Mesendoderm (in vitro differentiated cells): ENCODE data around the gene RFC4.
A peak's percentile ranks its signal among the peaks of the same experiment; 100 is the strongest.

Experiments used
- DNase-seq: peaks from one replicate; pipeline ENCODE4 v3.0.0; 2013
- H2AK5ac ChIP-seq: 2 replicates; pipeline ENCODE4 v1.6.1; 2013; ENCODE audit warnings: low read length, inconsistent platforms
- H2BK120ac ChIP-seq: 2 replicates; pipeline ENCODE4 v1.6.1; 2013; ENCODE audit warnings: low read depth, mild to moderate bottlenecking, low read length, moderate library complexity, mixed read lengths
- H2BK15ac ChIP-seq: replicated peaks from 2 replicates; pipeline ENCODE4 v1.6.1; 2013; ENCODE audit warnings: low read depth, mild to moderate bottlenecking, moderate library complexity
- H2BK5ac ChIP-seq: 2 replicates; pipeline ENCODE4 v1.6.1; 2013; ENCODE audit warnings: low read length, inconsistent platforms
- H3K18ac ChIP-seq: 2 replicates; pipeline ENCODE4 v1.6.1; 2013; ENCODE audit warnings: mild to moderate bottlenecking, low read length, mixed read lengths
- H3K23ac ChIP-seq: one replicate; pipeline ENCODE4 v1.6.1; 2013; ENCODE audit warnings: low read length
- H3K27ac ChIP-seq: 2 replicates; pipeline ENCODE4 v1.5.1; 2013; ENCODE audit warnings: low read depth, mild to moderate bottlenecking, inconsistent platforms, low read length, moderate library complexity
- H3K27me3 ChIP-seq: 2 replicates; pipeline ENCODE4 v1.6.1; 2013; ENCODE audit warnings: low read length, control low read depth, mild to moderate bottlenecking, inconsistent platforms; ENCODE audit not compliant: insufficient read depth, poor library complexity
- H3K36me3 ChIP-seq: 2 replicates; pipeline ENCODE4 v1.6.1; 2013; ENCODE audit warnings: low read length, inconsistent platforms; ENCODE audit not compliant: control insufficient read depth, insufficient read depth
- H3K4ac ChIP-seq: one replicate; pipeline ENCODE4 v1.6.1; 2013; ENCODE audit warnings: low read depth, mild to moderate bottlenecking, low read length, moderate library complexity
- H3K4me1 ChIP-seq: 2 replicates; pipeline ENCODE4 v1.6.1; 2013; ENCODE audit warnings: low read depth, low read length, inconsistent platforms; ENCODE audit not compliant: control insufficient read depth
- H3K4me2 ChIP-seq: 2 replicates; pipeline ENCODE4 v1.6.1; 2013; ENCODE audit warnings: low read length
- H3K4me3 ChIP-seq: 2 replicates; pipeline ENCODE4 v1.5.1; 2013; ENCODE audit warnings: mild to moderate bottlenecking, low read length
- H3K56ac ChIP-seq: one replicate; pipeline ENCODE4 v1.6.1; 2013; ENCODE audit warnings: low read length
- H3K79me1 ChIP-seq: 2 replicates; pipeline ENCODE4 v1.6.1; 2013; ENCODE audit warnings: low read length, inconsistent platforms
- H3K79me2 ChIP-seq: 2 replicates; pipeline ENCODE4 v1.6.1; 2013; ENCODE audit warnings: mild to moderate bottlenecking, low read length; ENCODE audit not compliant: control insufficient read depth, insufficient read depth
- H3K9ac ChIP-seq: 2 replicates; pipeline ENCODE4 v1.6.1; 2013; ENCODE audit warnings: low read length, inconsistent platforms
- H4K5ac ChIP-seq: one replicate; pipeline ENCODE4 v1.6.1; 2013; ENCODE audit warnings: low read length
- H4K8ac ChIP-seq: one replicate; pipeline ENCODE4 v1.6.1; 2013; ENCODE audit warnings: low read depth, mild to moderate bottlenecking, control low read depth, low read length, moderate library complexity
- WGBS: extraction: QIAGEN DNeasy Blood & Tissue Kit; methylation state at CpG from one replicate; pipeline ENCODE4 v1.1.7; 2013; ENCODE audit warnings: low lambda C conversion rate, missing lambda C conversion rate; ENCODE audit not compliant: insufficient coverage; ENCODE audit errors: extremely low coverage; 5-methylcytosine and 5-hydroxymethylcytosine counted together

The RFC4 gene

DNA sequence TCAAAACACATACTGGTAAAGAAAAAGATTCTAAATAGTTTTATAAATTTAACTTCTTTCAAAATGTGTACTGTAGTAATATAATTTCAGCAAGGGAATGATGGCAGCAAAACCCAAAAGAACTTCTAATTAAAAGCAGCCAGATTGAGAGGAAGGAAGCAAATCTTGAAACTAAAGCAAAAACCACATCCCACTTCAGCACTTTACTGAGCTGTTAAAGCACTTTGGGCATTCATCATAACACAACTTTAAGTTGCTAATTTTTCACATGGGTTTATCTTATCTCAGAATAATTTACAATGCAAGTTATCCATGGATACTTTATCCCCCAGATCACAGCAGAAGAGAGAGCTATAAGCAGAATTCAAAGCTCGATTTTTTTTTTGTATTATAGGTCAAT, 6.0 kb downstream of the RFC4 start:
- Histone ChIP-seq H3K27me3 (no peaks in the 10 kb centered on the region), H3K27ac (no peak overlapping the region), H3K4me3 (no peak overlapping the region), H3K36me3 (peaks cover 2% of the 10 kb centered on the region), H3K79me2 (peaks cover 5% of the 10 kb centered on the region), H2AK5ac (no peak overlapping the region), H2BK5ac (no peak overlapping the region), H3K56ac (no peak overlapping the region), H3K4me2 (no peak overlapping the region), H3K23ac (no peak overlapping the region), H2BK15ac (no peak overlapping the region), H2BK120ac (no peak overlapping the region), H3K79me1 (peaks cover 2% of the 10 kb centered on the region), H3K18ac (no peak overlapping the region), H4K8ac (no peak overlapping the region), H3K4ac (no peak overlapping the region), H4K5ac (no peak overlapping the region), H3K4me1 (no peaks in the 10 kb centered on the region), H3K9ac (no peak overlapping the region)
- no CpG with 5 or more reads among the region's 1 CpG for WGBS
- DNase-seq, result no peak

- WGBS, result no CpG with 5 or more reads among the region's 3 CpGs
- H4K8ac ChIP-seq, result no peak overlapping the region
- H3K56ac ChIP-seq, result no peak overlapping the region
- no peaks in the 10 kb centered on the region for H3K4me1 ChIP-seq
- H3K27ac ChIP-seq, result no peak overlapping the region
- H3K23ac ChIP-seq, result no peak overlapping the region
- H3K4ac ChIP-seq, result no peak overlapping the region
- peaks cover 4% of the 10 kb centered on the region for H3K36me3 ChIP-seq
- no peak overlapping the region for H2AK5ac ChIP-seq
- no peak overlapping the region for H3K9ac ChIP-seq
- no peak overlapping the region for H3K4me3 ChIP-seq
- no peaks in the 10 kb centered on the region for H3K79me1 ChIP-seq
- no peak overlapping the region for H3K4me2 ChIP-seq
- H3K27me3 ChIP-seq, result no peaks in the 10 kb centered on the region
- H3K18ac ChIP-seq, result no peak overlapping the region
- H4K5ac ChIP-seq, result no peak overlapping the region
- no peak overlapping the region for H2BK15ac ChIP-seq
- no peak overlapping the region for H2BK5ac ChIP-seq
- no peaks in the 10 kb centered on the region for H3K79me2 ChIP-seq
- H2BK120ac ChIP-seq, result no peak overlapping the region
- DNase-seq, result no peak
These were observed 7.9 kb downstream of the RFC4 start for GRCh38 chr3:186798239-186798874.

DNA sequence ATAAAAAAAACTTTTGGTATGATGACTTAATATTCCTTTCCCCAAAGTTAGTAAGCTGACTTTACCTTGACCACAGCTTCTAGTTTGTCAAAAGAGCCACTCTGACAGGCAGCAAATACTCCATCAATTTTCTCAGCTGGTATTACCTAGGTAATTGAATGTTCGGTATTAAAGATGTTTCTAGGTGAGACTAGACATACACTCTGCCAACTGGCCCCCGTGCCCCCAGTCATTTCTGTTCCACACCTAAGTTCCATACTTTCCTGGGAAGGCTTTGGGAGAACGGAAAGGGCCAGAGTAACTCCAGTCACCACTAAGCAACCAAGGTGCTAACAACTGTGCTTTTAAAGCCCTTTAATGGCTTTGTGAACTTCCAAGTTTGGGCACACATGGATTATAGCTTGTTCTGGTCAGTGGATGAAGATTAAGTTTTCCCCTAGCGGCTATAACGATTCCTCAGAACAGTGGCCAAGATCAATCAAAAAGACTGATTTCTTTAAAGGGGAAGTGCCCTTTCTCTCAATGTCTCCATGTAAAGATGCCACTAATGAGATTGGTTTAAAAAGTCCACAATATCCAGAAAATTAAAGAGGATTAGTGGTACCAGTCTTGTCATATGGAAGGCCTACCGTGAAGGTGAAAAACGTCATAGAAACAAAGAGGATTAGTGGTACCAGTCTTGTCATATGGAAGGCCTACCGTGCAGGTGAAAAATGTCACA, 15.9 kb downstream of the RFC4 start:
- DNase-seq, result peak; percentile 57
- no peak overlapping the region for H4K8ac ChIP-seq
- peaks cover 16% of the 10 kb centered on the region for H3K79me2 ChIP-seq
- H3K18ac ChIP-seq, result no peak overlapping the region
- peaks cover 16% of the 10 kb centered on the region for H3K36me3 ChIP-seq
- H3K4me2 ChIP-seq, result no peak overlapping the region
- H3K23ac ChIP-seq, result no peak overlapping the region
- H2BK15ac ChIP-seq, result no peak overlapping the region
- H3K79me1 ChIP-seq, result peaks cover 3% of the 10 kb centered on the region
- H3K4ac ChIP-seq, result no peak overlapping the region
- no peak overlapping the region for H4K5ac ChIP-seq
- H3K56ac ChIP-seq, result no peak overlapping the region
- H2BK120ac ChIP-seq, result no peak overlapping the region
- H3K27me3 ChIP-seq, result no peaks in the 10 kb centered on the region
- no peak overlapping the region for H2AK5ac ChIP-seq
- no peak overlapping the region for H2BK5ac ChIP-seq
- no peak overlapping the region for H3K9ac ChIP-seq
- no CpG with 5 or more reads among the region's 8 CpGs for WGBS
- no peak overlapping the region for H3K4me3 ChIP-seq
- no peak overlapping the region for H3K27ac ChIP-seq
- no peaks in the 10 kb centered on the region for H3K4me1 ChIP-seq

GRCh38 chr3:186789554-186790260, 16.6 kb downstream of the RFC4 start:
- Histone ChIP-seq H3K4me3 (no peak overlapping the region), H3K4me2 (no peak overlapping the region), H2BK5ac (no peak overlapping the region), H4K8ac (no peak overlapping the region), H3K79me1 (peaks cover 3% of the 10 kb centered on the region), H2BK15ac (no peak overlapping the region), H3K4me1 (no peaks in the 10 kb centered on the region), H3K79me2 (peaks cover 23% of the 10 kb centered on the region), H3K9ac (no peak overlapping the region), H2BK120ac (no peak overlapping the region), H2AK5ac (no peak overlapping the region), H3K18ac (no peak overlapping the region), H3K27ac (no peak overlapping the region), H3K4ac (no peak overlapping the region), H3K23ac (no peak overlapping the region), H3K27me3 (no peaks in the 10 kb centered on the region), H4K5ac (no peak overlapping the region), H3K56ac (no peak overlapping the region), H3K36me3 (peaks cover 22% of the 10 kb centered on the region)
- no CpG with 5 or more reads among the region's 4 CpGs for WGBS
- DNase-seq, result no peak

DNA sequence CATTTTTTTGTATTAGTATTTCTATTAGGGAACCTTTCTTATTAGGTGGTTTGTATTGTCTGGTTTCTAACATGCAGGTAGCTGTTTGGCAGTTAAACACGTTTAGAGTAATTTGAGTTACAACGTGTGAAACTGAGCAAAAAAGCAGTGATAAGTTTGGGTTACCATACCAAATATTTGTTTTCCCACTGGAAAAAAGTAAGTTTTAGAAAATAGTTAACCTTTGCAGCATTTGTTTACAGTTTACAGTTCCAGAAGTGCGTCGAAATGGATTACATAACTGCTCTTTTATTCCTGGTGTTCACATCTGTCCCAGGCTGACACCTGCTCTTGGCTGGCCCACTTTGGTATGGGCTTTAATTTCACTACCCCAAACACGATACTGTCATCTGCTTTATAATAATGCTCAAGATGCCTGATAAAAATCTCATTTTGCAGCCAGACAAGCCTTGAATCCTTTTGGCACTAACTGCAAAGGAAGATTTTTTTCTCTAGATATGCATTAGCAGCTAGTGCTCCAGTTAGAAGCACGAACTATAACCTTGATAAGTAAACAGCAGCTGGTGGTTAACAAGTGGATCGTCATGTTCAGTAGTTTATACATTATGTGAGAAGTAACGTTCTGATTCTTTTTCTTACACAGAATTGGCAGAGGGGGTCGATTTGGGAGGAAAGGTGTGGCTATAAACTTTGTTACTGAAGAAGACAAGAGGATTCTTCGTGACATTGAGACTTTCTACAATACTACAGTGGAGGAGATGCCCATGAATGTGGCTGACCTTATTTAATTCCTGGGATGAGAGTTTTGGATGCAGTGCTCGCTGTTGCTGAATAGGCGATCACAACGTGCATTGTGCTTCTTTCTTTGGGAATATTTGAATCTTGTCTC, 17.6 kb downstream of the RFC4 start:
- H3K79me2 ChIP-seq, result peaks cover 33% of the 10 kb centered on the region
- H3K9ac ChIP-seq, result no peak overlapping the region
- H3K18ac ChIP-seq, result no peak overlapping the region
- H3K79me1 ChIP-seq, result peaks cover 3% of the 10 kb centered on the region
- H2BK120ac ChIP-seq, result no peak overlapping the region
- H3K4me2 ChIP-seq, result no peak overlapping the region
- no peaks in the 10 kb centered on the region for H3K4me1 ChIP-seq
- no peak overlapping the region for H3K56ac ChIP-seq
- H3K4ac ChIP-seq, result no peak overlapping the region
- H3K27me3 ChIP-seq, result no peaks in the 10 kb centered on the region
- DNase-seq, result no peak
- H3K4me3 ChIP-seq, result no peak overlapping the region
- peaks cover 24% of the 10 kb centered on the region for H3K36me3 ChIP-seq
- H2AK5ac ChIP-seq, result no peak overlapping the region
- no peak overlapping the region for H3K27ac ChIP-seq
- H2BK15ac ChIP-seq, result no peak overlapping the region
- H4K8ac ChIP-seq, result no peak overlapping the region
- H3K23ac ChIP-seq, result no peak overlapping the region
- no peak overlapping the region for H2BK5ac ChIP-seq
- no peak overlapping the region for H4K5ac ChIP-seq
- WGBS, result no CpG with 5 or more reads among the region's 13 CpGs
